H1 (cell line): Measurements from ENCODE around the gene MTX1. TPM values are rescaled to one million over a fixed set of nuclear protein-coding genes. Genes with fewer than 3 reads are reported as not detected.

Experiments
- BCL11A ChIP-seq, 2 experiments: IDR thresholded peaks; one replicate each; pipeline ENCODE4 v1.6.1; 2011; ENCODE audit warnings: low read depth in 2 of 2, low read length in 2 of 2, mild to moderate bottlenecking in 2 of 2
- EGR1 ChIP-seq: IDR thresholded peaks from 2 replicates; pipeline ENCODE4 v1.6.1; 2011; ENCODE audit warnings: low read depth, low read length, borderline replicate concordance
- KDM1A ChIP-seq: fragments of 200-600, 300-600 bp; sonication (generic); IDR thresholded peaks from 2 replicates; pipeline ENCODE4 v1.7.1; 2016; ENCODE audit warnings: mild to moderate bottlenecking, low read length, borderline replicate concordance
- SAP30 ChIP-seq: fragments of 300-600 bp; sonication (generic); IDR thresholded peaks from 2 replicates; pipeline ENCODE4 v1.7.1; 2012; ENCODE audit warnings: low read length, moderate library complexity, mild to moderate bottlenecking, inconsistent platforms; ENCODE audit not compliant: insufficient read depth, insufficient replicate concordance
- SIN3A ChIP-seq, 2 experiments: IDR thresholded peaks in 1 of 2; conservative IDR thresholded peaks in 1 of 2; 2 replicates each; pipeline ENCODE4 v1.6.1; 2011 to 2012; ENCODE audit warnings: low read length in 2 of 2, improper control_type of control experiment in 1 of 2, low read depth in 1 of 2, mild to moderate bottlenecking in 1 of 2
- TCF12 ChIP-seq: IDR thresholded peaks from 2 replicates; pipeline ENCODE4 v1.6.1; 2011; ENCODE audit warnings: low read depth, mild to moderate bottlenecking, low read length
- TEAD4 ChIP-seq: IDR thresholded peaks from 2 replicates; pipeline ENCODE4 v1.6.1; 2012; ENCODE audit warnings: low read depth, low read length, inconsistent platforms, mixed read lengths
- USF2 ChIP-seq: IDR thresholded peaks from 2 replicates; pipeline ENCODE4 v1.6.1; 2011; ENCODE audit warnings: low read length, improper control_type of control experiment
- polyA plus RNA-seq, 7 experiments: library from polyadenylated mRNA; depleted of rRNA in 3 of 7; stranded (reverse) in 5 of 7; unstranded in 2 of 7; fragments of >200 nt in 5 of 7; fragments of 200-250 nt in 2 of 7; gene quantifications; 1 replicate in 5 of 7; 2 replicates in 1 of 7; 4 replicates in 1 of 7; pipeline versions ENCODE4 v1.2.1 to v1.2.3, GENCODE V29; 2011 to 2013; ENCODE audit warnings: missing spikeins in 2 of 7, mixed read lengths in 2 of 7
- total RNA-seq: library from RNA; stranded (reverse); fragmentation: NEBNext Ultra II Directional; extraction: Animal tissue kit (Norgen Biotek cat#: 25700); gene quantifications from 2 replicates; pipeline ENCODE4 v1.2.1, GENCODE V29; 2021

Gene MTX1
- total and polyA plus RNA-seq, 2 of the 8 experiments (the other 6 are each of a cell fraction or from before 2014, with no cell fraction given): 47.9 to 131 TPM

GRCh38 chr1:155177192-155177917, 31.1 kb upstream of the MTX1 start (continued):
- TF ChIP-seq BCL11A (IDR thresholded peaks at IDR 0.05; ENCODE audit: low read depth in 2 of 2, low read length in 2 of 2) (no peak), SIN3A (conservative IDR thresholded peaks at IDR 0.05 in 1 of 2, IDR thresholded peaks at IDR 0.05 in 1 of 2; ENCODE audit: low read depth in 1 of 2, low read length in 2 of 2) (no peak), KDM1A (no peak), EGR1 (no peak), TCF12 (no peak), TEAD4 (no peak), USF2 (no peak), SAP30 (no peak)
